Esophagus squamous epithelium (tissue), 5 donors: ENCODE measurements around the gene PRSS57. TPM values are rescaled to one million over a fixed set of nuclear protein-coding genes. Genes with fewer than 3 reads are reported as not detected.

ENCODE experiments used
- DNase-seq: peaks from one replicate; lab custom pipeline; 2025; lab: John Stamatoyannopoulos, UW
- H3K27ac ChIP-seq, 4 donors: fragments of 200-600 bp; sonication (generic); one replicate each; pipeline ENCODE4 v1.5.1; 2016 to 2019; ENCODE audit warnings: mild to moderate bottlenecking in 1 of 4
- H3K27me3 ChIP-seq, 4 donors: fragments of 200-600 bp; sonication (generic); 1 replicate in 3 of 4; 2 replicates in 1 of 4; pipeline versions ENCODE4 v1.5.1 to v1.6.0; 2017 to 2021; ENCODE audit warnings: antibody characterized with exemption in 1 of 4
- H3K36me3 ChIP-seq, 3 donors: fragments of 200-600 bp; sonication (generic); one replicate each; pipeline ENCODE4 v1.5.1; 2016 to 2019
- H3K4me1 ChIP-seq, 3 donors: fragments of 200-600 bp; sonication (generic); one replicate each; pipeline ENCODE4 v1.5.1; 2017 to 2019
- H3K4me3 ChIP-seq, 4 donors: fragments of 200-600 bp; sonication (generic); 1 replicate in 3 of 4; 2 replicates in 1 of 4; pipeline ENCODE4 v1.5.1; 2016 to 2019; ENCODE audit warnings: mild to moderate bottlenecking in 2 of 4, moderate library complexity in 1 of 4
- H3K9me3 ChIP-seq, 3 donors: fragments of 200-600 bp; sonication (generic); one replicate each; pipeline ENCODE4 v1.5.1; 2016 to 2019
- CTCF ChIP-seq, 6 experiments: fragments of 450-650 bp in 4 of 6; fragments of 200-600 bp in 2 of 6; sonication (generic) in 2 of 6; IDR thresholded peaks; one replicate each; pipeline ENCODE4 v1.5.1; 2016 to 2019; ENCODE audit warnings: antibody characterized with exemption in 6 of 6, mild to moderate bottlenecking in 4 of 6, moderate library complexity in 4 of 6
- POLR2A ChIP-seq, 4 donors: fragments of 450-650 bp; IDR thresholded peaks; one replicate each; pipeline ENCODE4 v1.6.1; 2017; ENCODE audit warnings: antibody characterized with exemption in 4 of 4, mild to moderate bottlenecking in 4 of 4, moderate library complexity in 3 of 4
- WGBS, 2 donors: methylation state at CpG; one replicate each; pipeline ENCODE4 v1.1.5; 2018; 5-methylcytosine and 5-hydroxymethylcytosine counted together
- intact Hi-C: fragments of 100-400 bp; cut with DNase I; formaldehyde crosslinking; loops from one replicate; pipeline ENCODE4 v1.15.0; 2022
- total RNA-seq, 4 donors: library from RNA; depleted of rRNA; stranded (reverse); fragments of >200 nt; gene quantifications; one replicate each; pipeline ENCODE4 v1.1.0, GENCODE V29; 2016
- donor health status: DM: yes; HTN: yes; CAD: no.

The PRSS57 gene
- total RNA-seq, 4 donors from 2014 or later, result not detected

GRCh38 chr19:647566-648284 lies 47.5 kb downstream of the PRSS57 start:
- no peak for TF ChIP-seq CTCF (IDR thresholded peaks at IDR 0.05)
- no peak for TF ChIP-seq POLR2A (IDR thresholded peaks at IDR 0.05)
- H3K4me3 ChIP-seq, result no peak overlapping the region
- DNase-seq, result no peak
- peaks cover 39 to 88% (median 60%) of the 10 kb centered on the region in 3 donors for H3K36me3 ChIP-seq
- H3K27ac ChIP-seq, result no peak overlapping the region
- intact Hi-C loops, result no loop called here
- no peaks in the 10 kb centered on the region for H3K9me3 ChIP-seq
- no peaks in the 10 kb centered on the region for H3K4me1 ChIP-seq
- 88 to 95% methylated on average over 8 to 11 of the region's 52 CpGs for WGBS, 2 donors
- no peaks in the 10 kb centered on the region for H3K27me3 ChIP-seq

- intact Hi-C loops, result no loop called here
- no peak for TF ChIP-seq CTCF (IDR thresholded peaks at IDR 0.05)
- no peak for TF ChIP-seq POLR2A (IDR thresholded peaks at IDR 0.05)
- Histone ChIP-seq H3K4me3 (no peak overlapping the region), H3K4me1 (peaks cover 0 to under 1% (median 0%) of the 10 kb centered on the region in 3 donors), H3K27ac (no peak overlapping the region), H3K9me3 (no peaks in the 10 kb centered on the region), H3K27me3 (no peaks in the 10 kb centered on the region), H3K36me3 (peaks cover 39 to 81% (median 54%) of the 10 kb centered on the region in 3 donors)
- DNase-seq, result no peak
- 86 to 91% methylated on average over 26 to 30 of the region's 48 CpGs for WGBS, 2 donors
Observed at GRCh38 chr19:646779-647565, 48.3 kb downstream of the PRSS57 start.

GRCh38 chr19:645912-646778 lies 49.1 kb downstream of the PRSS57 start:
- Histone ChIP-seq H3K4me3 (no peak overlapping the region), H3K9me3 (no peaks in the 10 kb centered on the region), H3K36me3 (peaks cover 35 to 72% (median 46%) of the 10 kb centered on the region in 3 donors), H3K27ac (no peak overlapping the region), H3K27me3 (no peaks in the 10 kb centered on the region), H3K4me1 (peaks cover 0 to 6% (median 0%) of the 10 kb centered on the region in 3 donors)
- no peak for DNase-seq
- TF ChIP-seq CTCF (IDR thresholded peaks at IDR 0.05) (no peak), POLR2A (IDR thresholded peaks at IDR 0.05) (no peak)
- intact Hi-C loops, result no loop called here
- WGBS, 2 donors, result 78% methylated on average over 9 of the region's 62 CpGs; no CpG with 5 or more reads in 1 of the 2 donors

GRCh38 chr19:644789-645188 lies 50.5 kb downstream of the PRSS57 start:
- H3K4me1 ChIP-seq, result peaks cover 4 to 13% (median 6%) of the 10 kb centered on the region in 3 donors
- no peak for DNase-seq
- peaks cover 24 to 59% (median 34%) of the 10 kb centered on the region in 3 donors for H3K36me3 ChIP-seq
- H3K27ac ChIP-seq, result no peak overlapping the region
- no peak for TF ChIP-seq POLR2A (IDR thresholded peaks at IDR 0.05)
- TF ChIP-seq CTCF (IDR thresholded peaks at IDR 0.05), result no peak
- WGBS, 2 donors, result 64% methylated on average over 6 of the region's 14 CpGs; no CpG with 5 or more reads in 1 of the 2 donors
- intact Hi-C loops, result no loop called here
- no peaks in the 10 kb centered on the region for H3K9me3 ChIP-seq
- no peaks in the 10 kb centered on the region for H3K27me3 ChIP-seq
- no peak overlapping the region for H3K4me3 ChIP-seq
